ENCODE results near the gene INPP5F. TPM values are rescaled to one million over a fixed set of nuclear protein-coding genes. Genes with fewer than 3 reads are reported as not detected.
A peak's percentile ranks its signal among the peaks of the same experiment; 100 is the strongest.

Gene INPP5F
- total and polyA plus RNA-seq, 10 of the 15 experiments (the other 5 are each of a cell fraction or from before 2014, with no cell fraction given) = 6.0 to 49.3 (median 34.3) TPM

- TF ChIP-seq USF1 (IDR thresholded peaks at IDR 0.05; ENCODE audit: borderline replicate concordance, extremely low read length, insufficient read depth, low read depth, low read length) (no peak), NR2C1 (IDR thresholded peaks at IDR 0.05) (no peak), MTA2 (IDR thresholded peaks at IDR 0.05; ENCODE audit: low read depth) (peak; percentile 85), RAD21 (IDR thresholded peaks at IDR 0.05; ENCODE audit: insufficient read depth, low read depth, low read length) (no peak), KLF5 (IDR thresholded peaks at IDR 0.05; ENCODE audit: partially characterized antibody) (no peak), ESRRA (IDR thresholded peaks at IDR 0.05; ENCODE audit: low read length) (no peak), BHLHE40 (IDR thresholded peaks at IDR 0.05; ENCODE audit: borderline replicate concordance in 1 of 2, low read depth in 2 of 2, low read length in 1 of 2) (peak in 1 of 2 experiments; percentile 4; a peak in 1 of 4 replicates), TCF7 (IDR thresholded peaks at IDR 0.05; ENCODE audit: borderline replicate concordance) (no peak), FOXK2 (IDR thresholded peaks at IDR 0.05) (no peak), TAF1 (IDR thresholded peaks at IDR 0.05; ENCODE audit: borderline replicate concordance, low read depth, low read length) (no peak), ZNF207 (IDR thresholded peaks at IDR 0.05; ENCODE audit: borderline replicate concordance) (no peak), ZBTB40 (IDR thresholded peaks at IDR 0.05; ENCODE audit: borderline replicate concordance) (no peak), IRF3 (IDR thresholded peaks at IDR 0.05) (no peak), IRF5 (IDR thresholded peaks at IDR 0.05; ENCODE audit: borderline replicate concordance) (no peak), DPF2 (IDR thresholded peaks at IDR 0.05) (peak; percentile 77), CHD4 (IDR thresholded peaks at IDR 0.05) (no peak), BMI1 (IDR thresholded peaks at IDR 0.05; ENCODE audit: borderline replicate concordance) (no peak), CBX3 (IDR thresholded peaks at IDR 0.05; ENCODE audit: borderline replicate concordance, low read depth) (no peak), MXI1 (IDR thresholded peaks at IDR 0.05; ENCODE audit: low read depth, low read length) (no peak), MYB (IDR thresholded peaks at IDR 0.05; ENCODE audit: borderline replicate concordance, low read depth, low read length) (no peak), BACH1 (IDR thresholded peaks at IDR 0.05; ENCODE audit: borderline replicate concordance) (no peak), SPI1 (IDR thresholded peaks at IDR 0.05; ENCODE audit: borderline replicate concordance, insufficient read depth, low read depth, low read length) (0 out of 2 replicates have a peak, but pooled peaks have one; percentile 19)
These were observed 76.2 kb downstream of the INPP5F start (continued) for GRCh38 chr10:119801998-119802538.
